B cell (primary cell): ENCODE results near the gene PNKP.

Experiments used
- CTCF ChIP-seq: fragments of 200-600 bp; IDR thresholded peaks from one replicate; pipeline ENCODE4 v1.8.0; 2022; ENCODE audit warnings: antibody characterized with exemption, mild to moderate bottlenecking
- EZH2 ChIP-seq: IDR thresholded peaks from 2 replicates; pipeline ENCODE4 v1.6.1; 2012; ENCODE audit warnings: borderline replicate concordance, low read depth, mild to moderate bottlenecking, moderate library complexity, low read length; ENCODE audit not compliant: insufficient read depth, poor library complexity, severe bottlenecking

GRCh38 chr19:49840736-49841249, 26.6 kb downstream of the PNKP start:
- TF ChIP-seq CTCF: no peak
- no peak for TF ChIP-seq EZH2
